GM18951 (cell line): ENCODE data around the gene ANKRD24.

Source experiments
- POLR2A ChIP-seq: IDR thresholded peaks from 4 replicates; pipeline ENCODE4 v1.6.1; 2011; ENCODE audit warnings: mild to moderate bottlenecking; ENCODE audit not compliant: insufficient read length, insufficient read depth; ENCODE audit errors: extremely low read depth
- in situ Hi-C: fragments of 300-500 bp; cut with MboI; formaldehyde crosslinking; loops from one replicate; pipeline ENCODE4 v1.12.0; 2022; ENCODE audit warnings: low sequenced_read_pairs, mixed read lengths, inconsistent platforms; ENCODE audit not compliant: unreplicated experiment

The ANKRD24 gene

GRCh38 chr19:4197228-4197624 lies 14.7 kb downstream of the ANKRD24 start:
- no peak for TF ChIP-seq POLR2A
- in situ Hi-C loops: no loop called here

DNA sequence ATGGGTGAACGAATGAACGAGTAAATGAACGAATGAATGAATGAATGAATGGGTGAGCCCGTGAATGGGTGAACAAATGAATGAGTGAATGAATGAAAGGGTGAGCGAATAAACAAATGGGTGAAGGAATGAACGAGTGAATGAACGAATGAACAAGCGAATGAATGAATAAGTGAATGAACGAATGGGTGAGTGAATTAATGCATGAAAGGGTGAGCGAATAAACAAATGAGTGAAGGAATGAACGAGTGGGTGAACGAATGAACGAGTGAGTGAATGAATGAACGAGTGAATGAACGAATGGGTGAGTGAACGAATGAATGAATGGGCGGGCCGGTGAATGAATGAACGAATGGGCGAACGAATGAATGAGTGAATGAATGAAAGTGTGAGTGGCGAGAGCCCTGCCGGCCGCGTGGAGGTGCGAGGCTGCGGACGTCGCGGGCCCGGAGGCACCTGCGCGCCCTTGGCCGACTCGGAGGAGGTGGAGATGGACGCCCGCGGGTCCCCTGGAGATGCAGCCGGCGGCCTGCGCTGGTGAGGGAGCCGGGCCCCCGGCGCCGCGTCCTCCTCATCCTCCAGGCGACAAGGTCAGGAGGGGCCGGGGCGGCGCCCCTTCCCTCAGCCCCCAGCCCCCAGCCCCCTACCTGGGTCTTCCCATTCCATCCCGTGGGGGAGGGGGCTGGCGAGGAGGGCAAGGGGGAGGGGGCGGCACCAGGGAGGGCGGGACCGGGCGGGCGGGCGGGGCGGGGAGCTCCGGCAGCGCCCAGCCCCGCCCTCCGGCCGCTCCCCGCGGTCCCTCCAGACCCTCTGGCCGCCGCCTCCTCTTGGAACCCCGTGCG lies 15.4 kb downstream of the ANKRD24 start:
- TF ChIP-seq POLR2A: no peak
- in situ Hi-C loops: no loop called here

- in situ Hi-C loops: no loop called here
These were observed 16.1 kb downstream of the ANKRD24 start for GRCh38 chr19:4198467-4199126.

DNA sequence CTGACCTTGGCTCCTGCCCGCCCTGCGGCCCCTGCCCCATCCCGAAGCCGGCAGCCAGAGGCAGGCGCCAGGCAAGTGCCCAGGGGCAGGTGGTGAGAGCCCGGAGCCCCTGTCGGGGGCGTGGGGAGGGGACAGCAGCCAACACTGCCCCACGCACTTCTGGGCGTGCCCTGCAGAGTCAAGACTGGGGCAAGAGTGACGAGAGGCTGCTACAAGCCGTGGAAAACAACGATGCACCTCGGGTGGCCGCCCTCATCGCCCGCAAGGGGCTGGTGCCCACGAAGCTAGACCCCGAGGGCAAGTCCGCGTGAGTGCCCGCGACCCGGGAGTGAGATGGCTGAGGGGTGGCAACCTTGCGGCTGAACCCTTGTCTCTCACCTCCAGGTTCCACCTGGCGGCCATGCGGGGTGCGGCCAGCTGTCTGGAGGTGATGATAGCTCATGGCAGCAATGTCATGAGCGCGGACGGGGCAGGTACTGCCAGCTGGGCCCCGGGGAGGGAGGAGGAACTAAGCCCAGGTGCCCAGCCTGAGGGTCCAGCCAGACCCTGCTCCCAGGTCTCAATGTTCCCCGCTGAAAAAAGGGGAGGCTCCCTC lies 17.3 kb downstream of the ANKRD24 start:
- in situ Hi-C loops: no loop called here
- no peak for TF ChIP-seq POLR2A

More at GRCh38 chr19:4198467-4199126, 16.1 kb downstream of the ANKRD24 start:
- TF ChIP-seq POLR2A: no peak

GRCh38 chr19:4200940-4201542 lies 18.6 kb downstream of the ANKRD24 start:
- in situ Hi-C loops: no loop called here
- no peak for TF ChIP-seq POLR2A

- in situ Hi-C loops: no loop called here
- TF ChIP-seq POLR2A: no peak
These were observed 19.3 kb downstream of the ANKRD24 start for GRCh38 chr19:4201798-4202197.

GRCh38 chr19:4206818-4207484 lies 24.5 kb downstream of the ANKRD24 start:
- TF ChIP-seq POLR2A: no peak
- in situ Hi-C loops: no loop called here

GRCh38 chr19:4208385-4209094 lies 26.1 kb downstream of the ANKRD24 start:
- TF ChIP-seq POLR2A: no peak

GRCh38 chr19:4210166-4210731 lies 27.8 kb downstream of the ANKRD24 start:
- TF ChIP-seq POLR2A: no peak
- in situ Hi-C loops: no loop called here

More at GRCh38 chr19:4208385-4209094, 26.1 kb downstream of the ANKRD24 start:
- in situ Hi-C loops: no loop called here

DNA sequence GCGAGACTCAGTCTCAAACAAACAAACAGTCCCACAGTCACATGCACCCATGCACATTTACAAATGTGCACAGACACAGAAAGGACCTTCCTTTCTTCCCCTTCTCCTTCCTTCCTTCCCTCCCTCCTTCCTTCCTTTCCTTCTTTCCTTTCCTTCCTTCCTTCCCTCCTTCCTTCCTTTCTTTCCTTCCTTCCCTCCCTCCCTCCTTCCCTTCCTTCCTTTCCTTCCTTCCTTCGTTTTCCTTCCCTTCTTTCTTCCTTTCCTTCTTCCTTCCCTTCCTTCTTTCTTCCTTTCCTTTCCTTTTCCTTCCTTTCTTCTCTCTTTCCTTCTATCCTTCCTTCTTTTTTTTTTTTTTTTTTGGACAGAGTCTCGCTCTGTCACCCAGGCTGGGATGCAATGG lies 30.6 kb downstream of the ANKRD24 start:
- TF ChIP-seq POLR2A: no peak
- in situ Hi-C loops: no loop called here

GRCh38 chr19:4215807-4216206 lies 33.3 kb downstream of the ANKRD24 start:
- in situ Hi-C loops: no loop called here
- TF ChIP-seq POLR2A: no peak

- no peak for TF ChIP-seq POLR2A
- in situ Hi-C loops: no loop called here
These were observed 34.4 kb downstream of the ANKRD24 start for GRCh38 chr19:4216846-4217245.
